GM12878 (cell line): ENCODE measurements around the gene P3H2. TPM values are rescaled to one million over a fixed set of nuclear protein-coding genes. Genes with fewer than 3 reads are reported as not detected.

Experiments used
- polyA plus RNA-seq, 11 experiments: library from polyadenylated mRNA; depleted of rRNA in 4 of 11; unstranded in 6 of 11; stranded (reverse) in 5 of 11; fragments of >200 nt; fragmentation: Nextera tagmentation in 4 of 11; fragmentation: Illumina TruSeq in 1 of 11; extraction: Ambion mirVana in 4 of 11; extraction: Trizol in 1 of 11; gene quantifications; 1 replicate in 1 of 11; 2 replicates in 10 of 11; pipeline versions ENCODE4 v1.2.1 to v1.2.3, GENCODE V29; 2011 to 2016; ENCODE audit warnings: inconsistent platforms in 2 of 11, missing spikeins in 2 of 11, low read depth in 1 of 11
- small RNA-seq: library from RNA; depleted of rRNA; stranded (forward); fragments of <200 nt; gene quantifications from one replicate; pipeline ENCODE3, GENCODE V24; 2014
- total RNA-seq, 4 experiments: library from RNA; depleted of rRNA in 3 of 4; stranded (reverse); fragments of >200 nt in 3 of 4; fragmentation: Illumina TruSeq in 1 of 4; extraction: Trizol in 1 of 4; gene quantifications; 2 replicates each; pipeline versions ENCODE4 v1.2.1 to v1.2.3, GENCODE V29; 2013 to 2021

The P3H2 gene
- total and polyA plus RNA-seq, 10 of the 15 experiments (the other 5 are each of a cell fraction or from before 2014, with no cell fraction given): 27.0 to 97.6 (median 83.2) TPM

Small RNAs within 50 kb of the gene (small RNA-seq; reads per million reads assigned to genes)
- not detected for gene RNU6-1109P

Other genes with a start within 250 kb of the P3H2 start
- 9.3 and 11.1 TPM in 2 replicates for gene CLDN1, start 201.5 kb upstream of the P3H2 start, total RNA-seq (2014; rRNA removed)
- gene CLDN1, start 201.5 kb upstream of the P3H2 start, total RNA-seq (2014; rRNA removed; fragmentation: Illumina TruSeq; extraction: Trizol): 8.0 and 8.6 TPM in 2 replicates
- 8.9 and 10.7 TPM in 2 replicates for gene CLDN1, start 201.5 kb upstream of the P3H2 start, total RNA-seq (2021)
- gene CLDN1, start 201.5 kb upstream of the P3H2 start, polyA plus RNA-seq (2011; rRNA removed): 22.8 and 32.2 TPM in 2 replicates
- 13.0 and 16.8 TPM in 2 replicates for gene CLDN1, start 201.5 kb upstream of the P3H2 start, polyA plus RNA-seq (2014; fragmentation: Illumina TruSeq; extraction: Trizol)
- 1 to 10 TPM; 3.4 to 3.9 TPM for gene CLDN1, start 201.5 kb upstream of the P3H2 start, polyA plus RNA-seq (2014; fragmentation: Nextera tagmentation; extraction: Ambion mirVana)
- 5.5 and 8.2 TPM in 2 replicates for gene CLDN1, start 201.5 kb upstream of the P3H2 start, polyA plus RNA-seq (2014; rRNA removed)
- gene CLDN1, start 201.5 kb upstream of the P3H2 start, polyA plus RNA-seq (2016; fragmentation: Nextera tagmentation; extraction: Ambion mirVana): 1 to 10 TPM; 8.0 to 8.8 TPM